ENCODE measurements around the gene SRPK3.

DNA sequence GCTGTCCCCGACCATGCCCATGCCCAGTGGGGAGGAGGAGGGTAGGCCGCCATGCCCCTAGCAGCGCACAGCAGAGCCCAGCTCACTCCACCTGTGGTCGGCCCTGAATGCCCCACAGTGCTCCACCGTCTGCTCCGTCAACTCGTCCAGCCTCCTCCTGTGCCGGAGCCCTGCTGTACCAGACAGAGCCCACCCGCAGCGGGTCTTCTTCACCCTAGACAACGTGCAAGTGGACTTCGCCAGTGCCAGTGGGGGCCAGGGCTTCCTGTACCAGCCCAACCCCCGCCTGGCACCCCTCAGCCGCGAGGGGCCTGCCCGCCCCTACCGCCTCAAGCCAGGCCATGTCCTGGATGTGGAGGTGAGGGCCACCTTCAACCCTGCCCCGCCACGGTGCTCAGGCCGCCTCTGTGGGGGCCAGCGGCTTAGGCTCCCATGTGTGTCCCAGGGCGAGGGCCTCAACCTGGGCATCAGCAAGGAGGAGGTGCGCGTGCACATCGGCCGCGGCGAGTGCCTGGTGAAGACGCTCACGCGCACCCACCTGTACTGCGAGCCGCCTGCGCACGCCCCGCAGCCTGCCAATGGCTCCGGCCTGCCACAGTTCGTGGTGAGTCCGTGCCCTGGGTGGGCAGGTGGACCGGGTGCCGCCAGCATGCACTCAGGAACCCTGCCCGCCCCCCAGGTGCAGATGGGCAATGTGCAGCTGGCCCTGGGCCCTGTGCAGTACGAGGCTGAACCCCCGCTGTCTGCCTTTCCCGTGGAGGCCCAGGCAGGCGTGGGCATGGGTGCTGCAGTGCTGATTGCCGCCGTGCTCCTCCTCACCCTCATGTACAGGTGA lies 6.9 kb upstream of the SRPK3 start:
- TF ChIP-seq, protein P1, sequence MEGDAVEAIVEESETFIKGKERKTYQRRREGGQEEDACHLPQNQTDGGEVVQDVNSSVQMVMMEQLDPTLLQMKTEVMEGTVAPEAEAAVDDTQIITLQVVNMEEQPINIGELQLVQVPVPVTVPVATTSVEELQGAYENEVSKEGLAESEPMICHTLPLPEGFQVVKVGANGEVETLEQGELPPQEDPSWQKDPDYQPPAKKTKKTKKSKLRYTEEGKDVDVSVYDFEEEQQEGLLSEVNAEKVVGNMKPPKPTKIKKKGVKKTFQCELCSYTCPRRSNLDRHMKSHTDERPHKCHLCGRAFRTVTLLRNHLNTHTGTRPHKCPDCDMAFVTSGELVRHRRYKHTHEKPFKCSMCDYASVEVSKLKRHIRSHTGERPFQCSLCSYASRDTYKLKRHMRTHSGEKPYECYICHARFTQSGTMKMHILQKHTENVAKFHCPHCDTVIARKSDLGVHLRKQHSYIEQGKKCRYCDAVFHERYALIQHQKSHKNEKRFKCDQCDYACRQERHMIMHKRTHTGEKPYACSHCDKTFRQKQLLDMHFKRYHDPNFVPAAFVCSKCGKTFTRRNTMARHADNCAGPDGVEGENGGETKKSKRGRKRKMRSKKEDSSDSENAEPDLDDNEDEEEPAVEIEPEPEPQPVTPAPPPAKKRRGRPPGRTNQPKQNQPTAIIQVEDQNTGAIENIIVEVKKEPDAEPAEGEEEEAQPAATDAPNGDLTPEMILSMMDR (IDR thresholded peaks at IDR 0.05; ENCODE audit: poor library complexity, severe bottlenecking): no peak
- TF ChIP-seq EP300 (conservative IDR thresholded peaks at IDR 0.05; ENCODE audit: poor library complexity, severe bottlenecking) (no peak), SMC3 (conservative IDR thresholded peaks at IDR 0.05; ENCODE audit: poor library complexity) (no peak)
